Left colon (tissue), 2 donors: Measurements from ENCODE around the gene TFDP1. TPM values are rescaled to one million over a fixed set of nuclear protein-coding genes. Genes with fewer than 3 reads are reported as not detected.

ENCODE experiments used
- ATAC-seq: fragments of 200-7000 bp; cut with Tn5 transposase; one replicate; pipeline ENCODE4 v1.9.1; 2020; ENCODE audit warnings: mild to moderate bottlenecking, moderate library complexity
- DNase-seq, 2 donors: peaks; one replicate each; pipeline ENCODE4 v3.0.0-alpha.2; 2020
- intact Hi-C, 2 donors: fragments of 100-400 bp; cut with DNase I in 1 of 2; cut with micrococcal nuclease in 1 of 2; formaldehyde crosslinking; loops; one replicate each; pipeline versions ENCODE4 v1.11.2 to v1.14.0; 2022; cut with DNase I, micrococcal nuclease
- total RNA-seq, 2 donors: library from RNA; stranded (reverse); fragmentation: NEBNext Ultra II Directional; extraction: Animal tissue kit (Norgen Biotek cat#: 25700); gene quantifications; one replicate each; pipeline ENCODE4 v1.2.1, GENCODE V29; 2021
- donor health status: DM: no; HTN: no; CAD: no.
- donor health status: DM: yes; HTN: yes; CAD: no.

TFDP1 gene
- total RNA-seq, 2 donors from 2014 or later, result 61.1 to 72.6 TPM

DNA sequence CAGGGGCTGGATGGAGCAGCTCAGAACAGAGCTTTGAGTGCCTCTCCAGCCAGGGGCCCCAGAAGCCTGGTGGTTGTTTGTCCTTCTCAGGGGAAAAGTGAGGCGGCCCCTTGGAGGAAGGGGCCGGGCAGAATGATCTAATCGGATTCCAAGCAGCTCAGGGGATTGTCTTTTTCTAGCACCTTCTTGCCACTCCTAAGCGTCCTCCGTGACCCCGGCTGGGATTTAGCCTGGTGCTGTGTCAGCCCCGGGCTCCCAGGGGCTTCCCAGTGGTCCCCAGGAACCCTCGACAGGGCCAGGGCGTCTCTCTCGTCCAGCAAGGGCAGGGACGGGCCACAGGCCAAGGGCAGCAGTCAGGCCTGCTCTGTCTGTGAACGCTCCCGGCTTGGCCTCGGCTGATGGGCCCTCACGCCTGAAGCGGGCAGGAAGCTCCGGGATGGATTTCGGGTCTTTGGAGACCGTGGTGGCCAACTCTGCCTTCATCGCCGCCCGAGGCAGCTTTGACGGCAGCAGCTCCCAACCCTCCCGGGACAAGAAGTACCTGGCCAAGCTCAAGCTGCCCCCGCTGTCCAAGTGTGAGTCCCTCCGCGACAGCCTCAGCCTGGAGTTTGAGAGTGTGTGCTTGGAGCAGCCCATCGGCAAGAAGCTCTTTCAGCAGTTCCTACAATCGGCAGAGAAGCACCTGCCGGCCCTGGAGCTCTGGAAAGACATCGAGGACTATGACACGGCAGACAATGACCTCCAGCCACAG, 82.6 kb downstream of the TFDP1 start, which contains the start of gene GRK1:
GRK1 (plus strand) TSS at position 269 of the 751 bp plus-strand sequence; CDS start at position 437, 168 bp downstream.
- intact Hi-C loops, result no loop called here
- peak in 1 of 2 donors; percentile 3 for DNase-seq
- no peak for ATAC-seq

- no peak for ATAC-seq
- DNase-seq, result peak in 1 of 2 donors; percentile 3
- intact Hi-C loops, result no loop called here
Measured at GRCh38 chr13:113667771-113668490, 83.4 kb downstream of the TFDP1 start.

- DNase-seq, result peak in 1 of 2 donors; percentile 2
- no peak for ATAC-seq
- intact Hi-C loops, result no loop called here
Measured at GRCh38 chr13:113668491-113668971, 84.0 kb downstream of the TFDP1 start.

DNA sequence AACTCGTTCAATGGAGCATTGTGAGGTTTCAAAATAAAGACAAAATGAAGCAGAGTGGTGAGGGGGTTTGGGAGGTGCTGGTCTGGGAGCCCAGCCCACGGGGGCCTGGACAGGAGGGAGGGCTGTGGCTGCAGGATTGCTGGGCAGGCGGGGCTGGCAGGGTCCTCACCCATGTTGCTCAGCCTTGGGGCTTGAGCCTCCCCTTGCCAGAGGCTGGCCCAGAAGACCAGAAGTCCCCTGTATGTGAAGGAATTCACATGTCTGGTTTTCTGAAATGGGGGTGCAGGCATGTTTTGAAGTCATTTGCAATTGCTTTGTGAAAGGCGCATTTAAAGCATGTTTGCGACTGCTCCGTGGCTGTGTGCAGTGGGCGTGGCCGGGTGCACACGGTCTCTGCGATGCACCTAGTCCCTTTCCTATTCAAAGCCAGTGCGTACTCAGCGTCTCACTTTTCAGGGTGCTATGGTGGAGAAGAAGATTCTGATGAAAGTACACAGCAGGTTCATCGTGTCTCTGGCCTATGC, 84.7 kb downstream of the TFDP1 start:
- DNase-seq, result peak in 1 of 2 donors; percentile 9
- ATAC-seq, result no peak
- intact Hi-C loops, result no loop called here

DNA sequence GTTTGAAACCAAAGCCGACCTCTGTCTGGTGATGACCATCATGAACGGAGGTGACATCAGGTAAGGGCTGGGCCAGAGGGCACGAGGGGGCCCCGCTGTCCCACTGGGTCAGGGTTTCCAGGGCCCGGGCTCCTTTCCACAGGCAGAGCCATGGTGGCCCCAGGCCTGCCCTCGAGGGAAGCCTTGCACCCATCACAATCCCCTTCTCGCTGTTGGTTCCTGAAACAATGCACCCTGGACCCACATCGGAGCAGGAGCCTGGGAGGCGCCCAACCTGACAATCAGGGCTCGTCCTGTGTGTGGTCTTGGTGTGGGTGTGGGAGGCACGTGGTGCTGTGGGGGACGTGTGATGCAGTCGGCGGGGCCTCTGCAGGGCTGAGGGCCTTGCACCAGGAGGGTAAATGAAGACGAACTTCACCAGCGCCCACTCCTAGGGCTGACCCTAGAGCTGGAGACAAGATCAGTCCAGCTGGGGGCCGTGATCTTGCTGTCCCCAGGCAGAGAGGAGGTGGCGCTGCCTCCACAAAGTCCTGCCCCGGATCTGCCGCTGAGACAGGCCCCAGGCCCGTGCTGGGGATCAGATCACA, 85.3 kb downstream of the TFDP1 start:
- DNase-seq (peak in 1 of 2 donors; percentile 1), ATAC-seq (no peak)
- intact Hi-C loops, result no loop called here

DNA sequence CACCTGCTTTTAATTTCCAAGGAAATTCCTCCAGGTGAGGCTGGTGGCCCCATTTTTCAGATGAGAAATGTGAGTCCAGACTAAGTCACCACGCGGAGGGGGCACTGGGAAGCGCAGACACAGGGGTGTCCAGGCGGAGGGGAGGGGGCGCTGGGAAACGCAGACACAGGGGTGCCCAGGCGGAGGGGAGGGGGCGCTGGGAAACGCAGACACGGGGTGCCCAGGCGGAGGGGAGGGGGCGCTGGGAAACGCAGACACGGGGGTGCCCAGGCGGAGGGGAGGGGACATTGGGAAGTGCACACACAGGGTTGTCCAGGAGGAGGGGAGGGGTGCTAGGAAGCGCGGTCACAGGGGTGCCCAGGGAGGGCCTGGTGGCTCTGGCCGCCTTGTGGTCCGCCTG, 86.0 kb downstream of the TFDP1 start:
- DNase-seq (peak in 1 of 2 donors; percentile 0), ATAC-seq (no peak)
- intact Hi-C loops, result no loop called here

- ATAC-seq (no peak), DNase-seq (peak in 1 of 2 donors; percentile 4)
- intact Hi-C loops, result no loop called here
Measured at GRCh38 chr13:113671066-113672001, 86.8 kb downstream of the TFDP1 start.

DNA sequence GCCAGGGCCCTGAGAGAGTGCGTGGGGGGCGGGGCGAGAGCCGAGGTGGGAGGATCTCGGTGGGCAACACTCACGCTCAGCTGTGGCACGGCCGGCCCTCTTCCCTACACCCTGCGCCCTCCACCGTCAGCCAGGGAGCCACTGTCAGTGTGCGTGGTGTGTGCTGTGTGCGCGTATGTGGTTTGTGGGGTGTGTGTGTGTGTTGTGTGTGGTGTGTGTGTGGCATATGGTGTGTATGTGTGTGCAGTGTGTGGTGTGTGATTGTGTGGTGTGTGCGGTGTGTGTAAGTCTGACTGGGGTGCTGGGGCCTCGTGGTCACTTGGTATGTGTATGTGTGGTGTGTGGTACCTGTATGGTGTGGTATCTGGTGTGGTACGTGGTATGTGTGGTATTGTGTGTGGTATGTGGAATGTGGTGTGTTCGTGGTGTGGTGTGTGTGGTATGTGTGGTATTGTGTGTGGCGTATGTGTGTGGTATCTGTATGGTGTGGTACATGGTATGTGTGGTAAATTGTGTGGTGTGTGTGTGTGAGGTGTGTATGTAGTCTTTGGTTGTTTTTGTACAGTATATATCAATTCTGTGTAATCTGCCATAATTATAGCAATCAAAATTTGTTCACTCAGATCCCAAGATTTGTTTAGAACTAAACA, 87.6 kb downstream of the TFDP1 start:
- DNase-seq, result peak in 1 of 2 donors; percentile 0
- no peak for ATAC-seq
- intact Hi-C loops, result no loop called here

Other genes starting within 250 kb of the TFDP1 start
- 10 to 100 TPM; 59.4 to 61.6 TPM for gene GRTP1, start 220.6 kb upstream of the TFDP1 start, total RNA-seq
- gene ADPRHL1, start 131.3 kb upstream of the TFDP1 start, total RNA-seq, result 1 to 10 TPM; 4.0 to 7.8 TPM
- gene DCUN1D2, start 94.0 kb upstream of the TFDP1 start, total RNA-seq, result 10 to 100 TPM; 18.2 to 22.7 TPM
- gene ATP4B, start 73.4 kb downstream of the TFDP1 start, total RNA-seq, result not detected
- gene GRK1, start 82.5 kb downstream of the TFDP1 start, total RNA-seq, result under 1 TPM in 1 of 2 donors, not detected in 1; 0.09 TPM
- gene TMEM255B, start 174.5 kb downstream of the TFDP1 start, total RNA-seq, result 1 to 10 TPM; 1.9 to 2.4 TPM